Left ventricle myocardium inferior (tissue), 1 donor: ENCODE data around the gene EMP2. TPM values are rescaled to one million over a fixed set of nuclear protein-coding genes. Genes with fewer than 3 reads are reported as not detected.

ENCODE experiments used
- DNase-seq: peaks from one replicate; pipeline ENCODE4 v3.0.0-alpha.2; 2020
- H3K27ac ChIP-seq: fragments of 200-600 bp; replicated peaks from 2 replicates; pipeline ENCODE4 v1.8.0; 2021
- H3K27me3 ChIP-seq: fragments of 200-600 bp; 2 replicates; pipeline ENCODE4 v1.8.0; 2021; ENCODE audit warnings: low read depth
- H3K36me3 ChIP-seq: fragments of 200-600 bp; 2 replicates; pipeline ENCODE4 v1.8.0; 2021
- H3K4me1 ChIP-seq: fragments of 200-600 bp; 2 replicates; pipeline ENCODE4 v1.8.0; 2021
- H3K4me3 ChIP-seq: fragments of 200-600 bp; 2 replicates; pipeline ENCODE4 v1.8.0; 2021; ENCODE audit warnings: mild to moderate bottlenecking, moderate library complexity
- H3K9me3 ChIP-seq: fragments of 200-600 bp; replicated peaks from 2 replicates; pipeline ENCODE4 v1.8.0; 2021
- intact Hi-C: fragments of 100-400 bp; cut with micrococcal nuclease; formaldehyde crosslinking; loops from one replicate; pipeline ENCODE4 v1.11.0; 2022
- total RNA-seq: library from RNA; stranded (reverse); fragmentation: NEBNext Ultra II Directional; extraction: Animal tissue kit (Norgen Biotek cat#: 25700); gene quantifications from one replicate; pipeline ENCODE4 v1.2.1, GENCODE V29; 2021
- TF ChIP-seq, protein P1 (sequence below): fragments of 200-600 bp; IDR thresholded peaks from 2 replicates; pipeline ENCODE4 v1.8.0; 2021; ENCODE audit warnings: antibody characterized with exemption, mild to moderate bottlenecking, borderline replicate concordance
- donor health status: DM: no; HTN: yes; CAD: no; lungs with severe emphysema.

Gene EMP2
- total RNA-seq, 1 donor from 2014 or later, result 60.5 TPM

DNA sequence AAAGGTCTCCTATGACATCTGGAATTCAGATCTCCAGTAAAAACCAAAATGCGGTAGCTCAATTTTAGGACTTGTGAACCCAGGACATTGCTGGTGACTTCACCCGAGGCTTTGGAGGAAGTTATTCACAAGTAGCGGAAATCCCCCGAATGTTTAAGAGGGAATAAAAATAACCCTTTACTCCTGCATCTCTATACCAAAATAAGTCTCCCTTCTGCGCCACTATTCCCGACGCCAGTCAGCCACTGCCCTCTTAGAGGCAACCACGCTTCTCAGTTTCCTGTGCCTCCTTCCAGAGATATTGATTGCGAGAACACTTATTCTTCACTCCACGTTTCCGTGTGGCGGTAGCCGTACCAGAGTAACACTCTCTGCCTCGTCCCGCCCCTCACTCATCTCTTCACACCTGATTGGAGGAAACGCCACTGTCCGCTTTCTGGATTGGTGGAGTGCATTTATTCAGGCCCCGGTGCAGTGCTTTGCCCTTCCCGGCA is 27.4 kb downstream of the EMP2 start:
- Histone ChIP-seq H3K4me3 (peak overlapping the region; percentile 57), H3K4me1 (peaks cover 74% of the 10 kb centered on the region)

DNA sequence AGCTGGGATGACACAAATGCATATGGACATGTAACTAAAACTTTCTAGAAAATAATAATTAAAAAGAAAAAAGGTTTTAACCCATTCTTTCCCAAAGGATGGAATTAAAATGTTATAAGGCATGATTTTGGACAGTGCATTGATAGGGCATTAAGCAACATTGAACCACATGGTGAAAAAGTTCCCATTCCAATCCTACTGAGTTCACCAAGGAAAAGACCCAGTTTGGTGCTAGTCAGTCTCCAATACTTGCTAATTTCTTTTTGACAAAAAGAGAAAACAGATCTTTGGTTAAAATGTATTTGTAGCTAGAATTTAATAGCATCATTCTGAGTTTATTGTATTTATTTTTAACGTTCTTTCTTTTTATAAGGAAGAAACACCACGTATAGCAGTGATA is 28.1 kb downstream of the EMP2 start:
- peaks cover 66% of the 10 kb centered on the region for H3K4me1 ChIP-seq
- peaks cover 19% of the 10 kb centered on the region for H3K36me3 ChIP-seq
- H3K9me3 ChIP-seq, result peaks cover 16% of the 10 kb centered on the region
- no peak for DNase-seq
- H3K27ac ChIP-seq, result peak overlapping the region; percentile 86
- intact Hi-C loops, result no loop called here
- H3K4me3 ChIP-seq, result peak overlapping the region; percentile 57
- no peaks in the 10 kb centered on the region for H3K27me3 ChIP-seq
- TF ChIP-seq, protein P1, sequence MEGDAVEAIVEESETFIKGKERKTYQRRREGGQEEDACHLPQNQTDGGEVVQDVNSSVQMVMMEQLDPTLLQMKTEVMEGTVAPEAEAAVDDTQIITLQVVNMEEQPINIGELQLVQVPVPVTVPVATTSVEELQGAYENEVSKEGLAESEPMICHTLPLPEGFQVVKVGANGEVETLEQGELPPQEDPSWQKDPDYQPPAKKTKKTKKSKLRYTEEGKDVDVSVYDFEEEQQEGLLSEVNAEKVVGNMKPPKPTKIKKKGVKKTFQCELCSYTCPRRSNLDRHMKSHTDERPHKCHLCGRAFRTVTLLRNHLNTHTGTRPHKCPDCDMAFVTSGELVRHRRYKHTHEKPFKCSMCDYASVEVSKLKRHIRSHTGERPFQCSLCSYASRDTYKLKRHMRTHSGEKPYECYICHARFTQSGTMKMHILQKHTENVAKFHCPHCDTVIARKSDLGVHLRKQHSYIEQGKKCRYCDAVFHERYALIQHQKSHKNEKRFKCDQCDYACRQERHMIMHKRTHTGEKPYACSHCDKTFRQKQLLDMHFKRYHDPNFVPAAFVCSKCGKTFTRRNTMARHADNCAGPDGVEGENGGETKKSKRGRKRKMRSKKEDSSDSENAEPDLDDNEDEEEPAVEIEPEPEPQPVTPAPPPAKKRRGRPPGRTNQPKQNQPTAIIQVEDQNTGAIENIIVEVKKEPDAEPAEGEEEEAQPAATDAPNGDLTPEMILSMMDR, result no peak

More for the DNA sequence above, 27.4 kb downstream of the EMP2 start:
- H3K27me3 ChIP-seq, result no peaks in the 10 kb centered on the region
- peaks cover 13% of the 10 kb centered on the region for H3K9me3 ChIP-seq
- peaks cover 12% of the 10 kb centered on the region for H3K36me3 ChIP-seq
- intact Hi-C loops, result no loop called here
- peak overlapping the region; percentile 86 for H3K27ac ChIP-seq
- peak; percentile 64 for DNase-seq
- TF ChIP-seq, protein P1, result no peak

DNA sequence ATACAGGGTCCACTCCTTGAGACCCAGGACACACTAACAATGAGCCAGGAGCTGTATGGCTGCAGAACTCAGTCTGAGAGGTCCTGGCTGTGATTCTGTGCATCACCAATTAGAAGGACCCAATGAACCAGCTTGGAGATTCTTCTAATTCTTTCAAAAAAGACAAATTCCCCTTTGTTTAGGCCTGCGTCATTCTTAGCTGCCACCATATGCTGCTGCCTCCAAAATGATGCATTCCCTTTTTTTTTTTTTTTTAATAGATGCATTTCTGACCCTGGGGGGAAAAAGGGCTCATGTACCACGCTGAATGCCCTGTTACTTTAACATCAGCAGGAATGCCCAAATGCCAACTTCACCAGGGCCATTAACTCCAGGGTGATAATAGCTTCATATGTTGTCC is 28.5 kb downstream of the EMP2 start:
- TF ChIP-seq, protein P1, result no peak
- H3K4me3 ChIP-seq, result no peak overlapping the region
- peaks cover 23% of the 10 kb centered on the region for H3K36me3 ChIP-seq
- no peak for DNase-seq
- H3K27ac ChIP-seq, result peak overlapping the region; percentile 9
- H3K27me3 ChIP-seq, result no peaks in the 10 kb centered on the region
- peaks cover 63% of the 10 kb centered on the region for H3K4me1 ChIP-seq
- intact Hi-C loops, result no loop called here
- H3K9me3 ChIP-seq, result peaks cover 16% of the 10 kb centered on the region

DNA sequence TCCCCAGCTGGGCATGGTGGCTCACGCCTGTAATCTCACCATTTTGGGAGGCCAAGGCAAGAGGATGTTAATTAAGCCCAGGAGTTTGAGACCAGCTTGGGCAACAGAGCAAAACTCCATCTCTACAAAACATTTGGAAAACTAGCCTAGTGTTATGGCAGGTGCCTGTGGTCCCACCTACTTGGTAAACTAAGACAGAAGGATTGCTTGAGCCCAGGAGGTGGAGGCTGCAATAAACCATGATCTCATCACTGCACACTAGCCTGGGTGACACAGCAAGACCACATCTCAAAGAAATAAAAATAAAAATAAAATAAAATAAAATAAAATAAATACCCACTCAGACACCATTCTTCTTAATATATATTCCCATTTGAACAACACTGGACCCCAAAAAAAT is 32.0 kb downstream of the EMP2 start:
- Histone ChIP-seq H3K27me3 (no peaks in the 10 kb centered on the region), H3K36me3 (peaks cover 58% of the 10 kb centered on the region), H3K27ac (no peak overlapping the region), H3K9me3 (peaks cover 16% of the 10 kb centered on the region), H3K4me3 (no peak overlapping the region), H3K4me1 (peaks cover 39% of the 10 kb centered on the region)
- intact Hi-C loops, result no loop called here
- DNase-seq, result no peak
- TF ChIP-seq, protein P1, result no peak

DNA sequence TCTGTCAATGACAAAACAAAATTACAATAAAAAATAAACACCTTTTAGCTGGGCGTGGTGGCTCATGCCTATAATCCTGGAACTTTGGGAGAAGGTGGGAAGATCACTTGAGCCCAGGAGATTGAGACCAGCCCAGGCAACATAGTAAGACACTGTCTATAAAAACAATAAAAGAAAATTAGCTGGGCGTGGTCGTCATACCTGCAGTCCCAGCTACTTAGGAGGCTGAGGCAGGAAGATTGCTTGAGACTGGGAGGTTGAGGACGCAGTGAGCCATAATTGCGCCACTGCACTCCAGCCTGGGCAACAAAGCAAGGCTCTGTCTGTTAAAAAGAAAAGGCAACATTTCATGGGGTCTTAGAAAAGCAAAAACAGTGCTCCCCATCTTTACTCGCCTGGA is 32.7 kb downstream of the EMP2 start:
- no peak for DNase-seq
- Histone ChIP-seq H3K4me3 (no peak overlapping the region), H3K27me3 (no peaks in the 10 kb centered on the region), H3K9me3 (peaks cover 16% of the 10 kb centered on the region), H3K27ac (no peak overlapping the region), H3K4me1 (peaks cover 32% of the 10 kb centered on the region), H3K36me3 (peaks cover 65% of the 10 kb centered on the region)
- intact Hi-C loops, result no loop called here
- TF ChIP-seq, protein P1, result no peak
